Vagina (tissue), 2 donors: ENCODE measurements around the gene PRKAR1B.
"Not testable (repeated sequence)": the region's sequence is repeated elsewhere in the genome, so short reads cannot be mapped to it uniquely, and the experiment has no call there.

ENCODE experiments used
- POLR2AphosphoS5 ChIP-seq, 2 donors: sonication (generic); formaldehyde crosslinking; IDR thresholded peaks; one replicate each; pipeline ENCODE4 v1.9.0; 2017; ENCODE audit warnings: antibody characterized with exemption in 2 of 2, mild to moderate bottlenecking in 2 of 2, low read depth in 1 of 2; ENCODE audit not compliant: insufficient read depth in 1 of 2
- TF ChIP-seq, protein P1 (sequence below), 3 experiments: fragments of 450-650 bp in 2 of 3; fragments of 200-600 bp in 1 of 3; sonication (generic) in 1 of 3; IDR thresholded peaks; one replicate each; pipeline ENCODE4 v1.5.1; 2017 to 2019; ENCODE audit warnings: antibody characterized with exemption in 3 of 3, mild to moderate bottlenecking in 2 of 3, moderate library complexity in 2 of 3

DNA sequence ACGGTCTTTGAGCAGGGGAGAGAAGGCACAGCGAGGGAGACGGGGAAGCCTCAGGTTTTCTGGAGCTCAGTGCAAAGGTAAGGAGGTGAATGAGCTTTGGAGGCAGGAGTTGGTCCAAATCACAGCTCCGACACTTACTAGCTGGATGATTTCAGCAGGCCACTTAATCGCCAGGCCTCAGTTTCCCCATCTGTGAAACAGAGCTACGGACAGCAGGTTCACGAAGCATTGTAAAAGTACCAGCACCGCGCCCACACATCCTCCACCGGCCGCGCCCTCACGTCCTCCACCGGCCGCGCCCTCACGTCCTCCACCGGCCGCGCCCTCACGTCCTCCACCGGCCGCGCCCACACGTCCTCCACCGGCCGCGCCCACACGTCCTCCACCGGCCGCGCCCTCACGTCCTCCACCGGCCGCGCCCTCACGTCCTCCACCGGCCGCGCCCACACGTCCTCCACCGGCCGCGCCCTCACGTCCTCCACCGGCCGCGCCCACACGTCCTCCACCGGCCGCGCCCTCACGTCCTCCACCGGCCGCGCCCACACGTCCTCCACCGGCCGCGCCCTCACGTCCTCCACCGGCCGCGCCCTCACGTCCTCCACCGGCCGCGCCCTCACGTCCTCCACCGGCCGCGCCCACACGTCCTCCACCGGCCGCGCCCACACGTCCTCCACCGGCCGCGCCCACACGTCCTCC, 91.2 kb downstream of the PRKAR1B start:
- TF ChIP-seq, protein P1, sequence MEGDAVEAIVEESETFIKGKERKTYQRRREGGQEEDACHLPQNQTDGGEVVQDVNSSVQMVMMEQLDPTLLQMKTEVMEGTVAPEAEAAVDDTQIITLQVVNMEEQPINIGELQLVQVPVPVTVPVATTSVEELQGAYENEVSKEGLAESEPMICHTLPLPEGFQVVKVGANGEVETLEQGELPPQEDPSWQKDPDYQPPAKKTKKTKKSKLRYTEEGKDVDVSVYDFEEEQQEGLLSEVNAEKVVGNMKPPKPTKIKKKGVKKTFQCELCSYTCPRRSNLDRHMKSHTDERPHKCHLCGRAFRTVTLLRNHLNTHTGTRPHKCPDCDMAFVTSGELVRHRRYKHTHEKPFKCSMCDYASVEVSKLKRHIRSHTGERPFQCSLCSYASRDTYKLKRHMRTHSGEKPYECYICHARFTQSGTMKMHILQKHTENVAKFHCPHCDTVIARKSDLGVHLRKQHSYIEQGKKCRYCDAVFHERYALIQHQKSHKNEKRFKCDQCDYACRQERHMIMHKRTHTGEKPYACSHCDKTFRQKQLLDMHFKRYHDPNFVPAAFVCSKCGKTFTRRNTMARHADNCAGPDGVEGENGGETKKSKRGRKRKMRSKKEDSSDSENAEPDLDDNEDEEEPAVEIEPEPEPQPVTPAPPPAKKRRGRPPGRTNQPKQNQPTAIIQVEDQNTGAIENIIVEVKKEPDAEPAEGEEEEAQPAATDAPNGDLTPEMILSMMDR (IDR thresholded peaks at IDR 0.05): not testable (repeated sequence)
- not testable (repeated sequence) for TF ChIP-seq POLR2AphosphoS5 (IDR thresholded peaks at IDR 0.05; ENCODE audit: insufficient read depth in 1 of 2, low read depth in 1 of 2)
